Stimulated activated naive B cell treated with anti-CD40 and anti-IgM and Interleukin-4, amounts not matched to agents 10 μg/mL and 1 μg/mL and 100 μg/mL, for 72 hours (primary cell): ENCODE results near the gene THOC5.
"Not testable (repeated sequence)": the region's sequence is repeated elsewhere in the genome, so short reads cannot be mapped to it uniquely, and the experiment has no call there.

ENCODE experiments used
- ATAC-seq, 2 donors: fragments of 150-1000 bp; cut with Tn5 transposase; replicated peaks; 2 replicates each; pipeline ENCODE4 v1.10.0; 2021; ENCODE audit warnings: moderate library complexity in 1 of 2
- DNase-seq: peaks from one replicate; pipeline ENCODE4 v3.0.0; 2021
- H3K27ac Mint-ChIP-seq: one replicate; pipeline ENCODE4 v1.8.0; 2022; ENCODE audit warnings: mild to moderate bottlenecking, mixed read lengths
- H3K27me3 Mint-ChIP-seq, 2 donors: one replicate each; pipeline ENCODE4 v1.8.0; 2022; ENCODE audit warnings: mixed read lengths in 2 of 2
- H3K36me3 Mint-ChIP-seq, 2 donors: one replicate each; pipeline ENCODE4 v1.8.0; 2022; ENCODE audit warnings: mixed read lengths in 2 of 2, mild to moderate bottlenecking in 1 of 2
- H3K4me1 Mint-ChIP-seq, 2 donors: one replicate each; pipeline ENCODE4 v1.8.0; 2022; ENCODE audit warnings: mixed read lengths in 2 of 2, mild to moderate bottlenecking in 1 of 2
- H3K4me3 Mint-ChIP-seq, 2 donors: one replicate each; pipeline ENCODE4 v1.8.0; 2022; ENCODE audit warnings: mild to moderate bottlenecking in 2 of 2, mixed read lengths in 2 of 2, moderate library complexity in 1 of 2
- H3K9me3 Mint-ChIP-seq, 2 donors: one replicate each; pipeline ENCODE4 v1.8.0; 2022; ENCODE audit warnings: mixed read lengths in 2 of 2, mild to moderate bottlenecking in 1 of 2

THOC5 gene

GRCh38 chr22:29553351-29554224, at the start of gene THOC5:
Gene THOC5 (minus strand): TSS chr22:29553757. CDS start chr22:29549147, 4,610 bp downstream.
- peaks cover 11 to 16% of the 10 kb centered on the region in 2 donors for H3K4me1 Mint-ChIP-seq
- H3K27ac Mint-ChIP-seq = peak within 1 kb of the TSS; percentile 95
- H3K4me3 Mint-ChIP-seq = peak within 1 kb of the TSS; percentile 93
- no peaks in the 10 kb centered on the region for H3K9me3 Mint-ChIP-seq
- ATAC-seq (peak; percentile 99), DNase-seq (peak; percentile 85)
- H3K36me3 Mint-ChIP-seq = peaks cover 19 to 38% of the 10 kb centered on the region in 2 donors
- H3K27me3 Mint-ChIP-seq = no peaks in the 10 kb centered on the region

DNA sequence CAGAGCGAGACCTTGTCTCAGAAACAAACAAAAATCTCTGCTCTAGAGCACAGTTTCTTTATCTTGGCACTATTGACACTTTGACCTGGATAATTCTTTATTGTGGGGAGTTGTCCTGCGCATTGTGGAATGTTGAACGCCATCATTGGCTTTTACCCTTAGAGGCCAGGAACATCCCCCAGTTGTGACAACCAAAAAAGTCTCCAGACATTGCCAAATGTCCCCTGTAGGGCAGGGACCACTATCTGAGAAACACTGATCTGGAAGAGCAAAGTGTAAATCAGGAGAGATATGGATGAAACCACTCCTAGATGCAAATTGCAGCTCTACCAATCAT, 45.1 kb upstream of the THOC5 start:
- Mint-ChIP-seq H3K4me3 (no peak overlapping the region), H3K9me3 (peaks cover 0 to 2% of the 10 kb centered on the region in 2 donors), H3K27ac (no peak overlapping the region), H3K27me3 (no peaks in the 10 kb centered on the region), H3K4me1 (peaks cover 2 to 5% of the 10 kb centered on the region in 2 donors), H3K36me3 (no peaks in the 10 kb centered on the region)
- DNase-seq (no peak), ATAC-seq (no peak)

DNA sequence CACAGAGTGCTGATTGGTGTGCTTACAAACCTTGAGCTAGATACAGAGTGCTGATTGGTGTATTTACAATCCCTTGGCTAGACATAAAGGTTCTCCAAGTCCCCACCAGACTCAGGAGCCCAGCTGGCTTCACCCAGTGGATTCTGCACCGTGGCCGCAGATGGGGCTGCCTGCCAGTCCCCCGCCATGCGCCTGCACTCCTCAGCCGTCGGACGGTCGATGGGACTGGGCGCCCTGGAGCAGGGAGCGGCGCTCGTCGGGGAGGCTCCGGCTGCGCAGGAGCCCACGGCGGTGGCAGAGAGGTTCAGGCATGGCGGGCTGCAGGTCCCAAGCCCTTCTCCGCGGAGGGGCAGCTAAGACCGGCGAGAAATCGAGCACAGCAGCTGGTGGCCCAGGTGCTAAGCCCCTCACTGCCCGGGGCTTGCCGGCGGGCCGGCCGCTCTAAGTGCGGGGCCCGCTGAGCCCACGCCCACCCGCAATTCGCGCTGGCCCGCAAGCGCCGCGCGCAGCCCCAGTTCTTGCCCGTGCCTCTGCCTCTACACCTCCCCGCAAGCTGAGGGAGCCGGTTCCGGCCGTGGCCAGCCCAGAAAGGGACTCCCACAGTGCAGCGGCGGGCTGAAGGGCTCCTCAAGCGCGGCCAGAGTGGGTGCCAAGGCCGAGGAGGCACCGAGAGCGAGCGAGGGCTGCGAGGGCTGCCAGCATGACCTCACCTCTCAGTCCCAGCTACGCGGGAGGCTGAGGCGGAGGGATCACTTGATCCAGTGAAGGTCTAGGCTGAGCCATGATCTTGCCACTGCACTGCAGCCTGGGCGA, 44.5 kb upstream of the THOC5 start:
- not testable (repeated sequence) for H3K27ac Mint-ChIP-seq, H3K9me3 Mint-ChIP-seq, H3K27me3 Mint-ChIP-seq, ATAC-seq, H3K4me1 Mint-ChIP-seq, DNase-seq, H3K36me3 Mint-ChIP-seq, H3K4me3 Mint-ChIP-seq

- Mint-ChIP-seq H3K4me1 (peaks cover 0 to 5% of the 10 kb centered on the region in 2 donors), H3K36me3 (no peaks in the 10 kb centered on the region), H3K9me3 (peaks cover 0 to 2% of the 10 kb centered on the region in 2 donors), H3K27me3 (no peaks in the 10 kb centered on the region), H3K4me3 (no peak overlapping the region), H3K27ac (no peak overlapping the region)
- no peak for DNase-seq
- no peak for ATAC-seq
Observed at GRCh38 chr22:29596408-29596807, 42.9 kb upstream of the THOC5 start.

DNA sequence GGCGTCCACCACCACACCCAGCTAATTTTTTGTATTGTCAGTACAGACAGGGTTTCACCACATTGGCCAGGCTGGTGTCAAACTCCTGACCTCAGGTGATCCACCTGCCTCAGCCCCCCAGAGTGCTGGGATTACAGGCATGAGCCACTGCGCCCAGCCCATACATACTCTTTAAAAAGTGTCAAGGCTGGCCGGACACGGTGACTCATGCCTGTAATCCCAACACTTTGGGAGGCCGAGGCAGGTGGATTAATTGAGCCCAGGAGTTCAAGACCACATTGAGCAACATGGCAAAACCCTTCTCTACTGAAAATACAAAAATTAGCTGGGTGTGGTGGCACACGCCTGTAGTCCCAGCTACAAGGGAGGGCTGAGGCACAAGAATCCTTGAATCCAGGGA, 40.9 kb upstream of the THOC5 start:
- H3K9me3 Mint-ChIP-seq, ATAC-seq, DNase-seq, H3K4me3 Mint-ChIP-seq, H3K4me1 Mint-ChIP-seq, H3K36me3 Mint-ChIP-seq, H3K27me3 Mint-ChIP-seq: not testable (repeated sequence)
- H3K27ac Mint-ChIP-seq = peak overlapping the region; percentile 14

- ATAC-seq (no peak), DNase-seq (no peak)
- H3K4me3 Mint-ChIP-seq = no peak overlapping the region
- peaks cover 0 to 2% of the 10 kb centered on the region in 2 donors for H3K9me3 Mint-ChIP-seq
- H3K36me3 Mint-ChIP-seq = no peaks in the 10 kb centered on the region
- no peaks in the 10 kb centered on the region for H3K27me3 Mint-ChIP-seq
- H3K27ac Mint-ChIP-seq = no peak overlapping the region
- H3K4me1 Mint-ChIP-seq = peaks cover 0 to 5% of the 10 kb centered on the region in 2 donors
Observed at GRCh38 chr22:29593923-29594322, 40.4 kb upstream of the THOC5 start.

GRCh38 chr22:29587938-29588699, 34.6 kb upstream of the THOC5 start:
- H3K9me3 Mint-ChIP-seq = no peaks in the 10 kb centered on the region
- no peaks in the 10 kb centered on the region for H3K27me3 Mint-ChIP-seq
- DNase-seq = no peak
- peak in 1 of 2 donors; percentile 40 for ATAC-seq
- H3K4me1 Mint-ChIP-seq = no peaks in the 10 kb centered on the region
- no peak overlapping the region for H3K27ac Mint-ChIP-seq
- no peaks in the 10 kb centered on the region for H3K36me3 Mint-ChIP-seq
- no peak overlapping the region for H3K4me3 Mint-ChIP-seq

GRCh38 chr22:29586193-29586705, 32.7 kb upstream of the THOC5 start:
- not testable (repeated sequence) for DNase-seq, H3K4me1 Mint-ChIP-seq, ATAC-seq, H3K27ac Mint-ChIP-seq, H3K4me3 Mint-ChIP-seq, H3K36me3 Mint-ChIP-seq, H3K27me3 Mint-ChIP-seq, H3K9me3 Mint-ChIP-seq

GRCh38 chr22:29584975-29585374, 31.4 kb upstream of the THOC5 start:
- no peaks in the 10 kb centered on the region for H3K27me3 Mint-ChIP-seq
- no peak for DNase-seq
- peaks cover under 1 to 4% of the 10 kb centered on the region in 2 donors for H3K36me3 Mint-ChIP-seq
- no peak overlapping the region for H3K27ac Mint-ChIP-seq
- no peak for ATAC-seq
- no peak overlapping the region for H3K4me3 Mint-ChIP-seq
- H3K4me1 Mint-ChIP-seq = peaks cover 11 to 20% of the 10 kb centered on the region in 2 donors
- H3K9me3 Mint-ChIP-seq = peaks cover 0 to 6% of the 10 kb centered on the region in 2 donors

- peak overlapping the region; percentile 89 to 97 for H3K4me3 Mint-ChIP-seq
- peak overlapping the region; percentile 97 for H3K27ac Mint-ChIP-seq
- ATAC-seq = no peak
- H3K27me3 Mint-ChIP-seq = no peaks in the 10 kb centered on the region
- peaks cover 3 to 7% of the 10 kb centered on the region in 2 donors for H3K36me3 Mint-ChIP-seq
- peaks cover 0 to 6% of the 10 kb centered on the region in 2 donors for H3K9me3 Mint-ChIP-seq
- H3K4me1 Mint-ChIP-seq = peaks cover 13 to 23% of the 10 kb centered on the region in 2 donors
- DNase-seq = no peak
Observed at GRCh38 chr22:29581799-29582198, 28.2 kb upstream of the THOC5 start.

DNA sequence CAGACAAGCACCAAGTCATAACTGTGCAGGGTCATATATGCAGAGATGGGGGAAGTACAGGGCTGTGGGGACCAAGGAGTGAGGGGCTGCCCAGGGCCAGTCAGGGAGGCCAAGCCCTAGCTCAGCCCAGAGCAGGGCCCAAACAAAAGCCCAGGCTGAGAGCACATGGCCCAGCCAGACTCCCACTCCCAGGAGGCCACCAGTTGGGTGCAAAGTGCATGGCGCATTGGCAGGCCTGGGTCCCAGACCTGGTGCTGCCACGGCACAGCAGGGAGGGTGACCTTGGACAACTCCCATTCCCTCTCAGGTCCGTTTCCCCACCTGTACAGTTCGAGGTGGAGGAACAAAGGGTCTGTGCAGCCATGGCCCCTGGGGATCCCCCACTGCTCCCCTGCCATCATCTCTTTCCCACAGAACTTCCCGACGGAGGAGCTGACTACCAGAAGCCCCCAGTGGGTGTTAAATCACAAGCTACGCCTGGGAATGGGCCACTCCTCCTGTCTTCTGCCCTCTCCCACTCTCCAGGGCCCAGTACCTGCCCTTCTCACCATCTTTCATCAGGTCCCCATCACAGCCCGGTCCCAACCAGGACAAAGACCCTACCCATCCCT, 26.7 kb upstream of the THOC5 start:
- peak overlapping the region; percentile 89 to 97 for H3K4me3 Mint-ChIP-seq
- peaks cover 0 to 6% of the 10 kb centered on the region in 2 donors for H3K9me3 Mint-ChIP-seq
- H3K4me1 Mint-ChIP-seq = peaks cover 13 to 23% of the 10 kb centered on the region in 2 donors
- DNase-seq = no peak
- peak; percentile 30 to 61 for ATAC-seq
- H3K36me3 Mint-ChIP-seq = peaks cover 3 to 7% of the 10 kb centered on the region in 2 donors
- no peaks in the 10 kb centered on the region for H3K27me3 Mint-ChIP-seq
- peak overlapping the region; percentile 97 for H3K27ac Mint-ChIP-seq

GRCh38 chr22:29578462-29579200, 25.1 kb upstream of the THOC5 start:
- Mint-ChIP-seq H3K4me1 (peaks cover 13 to 23% of the 10 kb centered on the region in 2 donors), H3K27ac (no peak overlapping the region), H3K27me3 (no peaks in the 10 kb centered on the region), H3K36me3 (peaks cover 3 to 7% of the 10 kb centered on the region in 2 donors), H3K4me3 (no peak overlapping the region), H3K9me3 (peaks cover 0 to 6% of the 10 kb centered on the region in 2 donors)
- ATAC-seq = no peak
- no peak for DNase-seq
